HG02970 (cell line): Measurements from ENCODE around the gene LDHD.

Source experiments
- ATAC-seq: cut with Tn5 transposase; IDR thresholded peaks from one replicate; pipeline ENCODE4 v1.9.1; 2021; ENCODE audit warnings: mild to moderate bottlenecking, moderate library complexity, moderate number of reproducible peaks; ENCODE audit not compliant: unreplicated experiment, low FRiP score

Gene LDHD

DNA sequence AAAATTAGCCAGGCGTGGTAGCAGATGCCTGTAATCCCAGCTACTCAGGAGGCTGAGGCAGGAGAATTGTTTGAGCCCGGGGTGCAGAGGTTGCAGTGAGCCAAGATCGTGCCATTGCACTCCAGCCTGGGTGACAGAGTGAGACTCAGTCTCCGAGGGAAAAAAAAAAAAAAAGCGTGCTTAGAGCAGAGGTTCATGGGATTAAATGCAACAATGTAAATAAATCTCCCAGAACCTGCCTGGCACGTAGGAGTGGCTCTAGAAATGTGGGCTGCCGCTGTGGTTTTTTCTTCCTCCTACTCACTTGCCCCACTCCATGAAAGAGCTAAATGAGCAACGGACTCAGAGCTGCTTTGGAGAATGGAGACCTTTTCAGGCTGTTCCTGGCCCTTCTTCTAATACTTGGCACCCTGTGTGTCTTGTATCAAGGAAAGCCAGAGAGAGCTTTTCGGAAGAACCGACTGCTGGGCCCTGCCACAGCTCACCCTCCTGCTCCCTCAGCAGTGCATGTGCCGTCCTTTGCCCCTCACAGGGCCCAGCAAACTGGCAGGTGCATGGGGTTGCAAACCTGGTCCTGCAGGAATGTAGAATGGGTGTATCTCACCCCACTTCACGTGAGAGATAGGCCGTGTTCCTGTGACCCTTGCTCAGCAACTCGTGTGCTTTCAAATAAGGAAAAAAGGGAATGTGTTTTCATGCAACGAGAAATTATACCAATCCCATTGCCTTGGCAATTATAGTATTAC lies 52.0 kb downstream of the LDHD start:
- ATAC-seq: no peak

GRCh38 chr16:75063549-75064088 lies 53.0 kb downstream of the LDHD start:
- no peak for ATAC-seq

DNA sequence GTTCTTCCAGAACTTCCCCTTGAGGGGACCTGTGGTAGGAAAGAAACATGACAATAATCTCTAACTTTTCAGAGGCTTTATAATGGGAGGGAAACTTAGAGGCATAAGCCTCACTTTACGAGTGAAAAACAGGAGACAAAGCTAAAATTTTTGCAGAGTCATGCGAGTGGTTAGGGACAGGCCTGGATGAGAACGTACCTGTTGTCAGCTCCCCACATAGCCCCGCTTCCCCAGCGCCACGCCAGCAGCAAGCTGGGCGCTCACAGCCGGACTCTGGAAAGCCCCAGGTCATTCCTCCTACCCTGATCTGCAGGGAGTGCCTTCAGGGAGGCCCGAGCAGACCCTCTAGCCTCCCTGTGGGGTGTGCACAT lies 53.6 kb downstream of the LDHD start:
- ATAC-seq: no peak

- no peak for ATAC-seq
These were observed 54.2 kb downstream of the LDHD start for GRCh38 chr16:75062135-75062975.
